ENCODE results near the gene BCOR.

BCOR gene

GRCh38 chrX:40097141-40097503 lies 636 bp downstream of the BCOR start:
- H3K9ac ChIP-seq (ENCODE audit: low read depth, low read length) = peak overlapping the region; percentile 64; the same call in 1 of the 2 replicates
- H3K36me3 ChIP-seq (ENCODE audit: insufficient read depth, low read length) = no peaks in the 10 kb centered on the region
- H3K4me1 ChIP-seq (ENCODE audit: insufficient read depth, low read length) = peaks cover 14% of the 10 kb centered on the region
- no peaks in the 10 kb centered on the region for H3K9me3 ChIP-seq (ENCODE audit: control insufficient read depth, insufficient read depth, low read length)

DNA sequence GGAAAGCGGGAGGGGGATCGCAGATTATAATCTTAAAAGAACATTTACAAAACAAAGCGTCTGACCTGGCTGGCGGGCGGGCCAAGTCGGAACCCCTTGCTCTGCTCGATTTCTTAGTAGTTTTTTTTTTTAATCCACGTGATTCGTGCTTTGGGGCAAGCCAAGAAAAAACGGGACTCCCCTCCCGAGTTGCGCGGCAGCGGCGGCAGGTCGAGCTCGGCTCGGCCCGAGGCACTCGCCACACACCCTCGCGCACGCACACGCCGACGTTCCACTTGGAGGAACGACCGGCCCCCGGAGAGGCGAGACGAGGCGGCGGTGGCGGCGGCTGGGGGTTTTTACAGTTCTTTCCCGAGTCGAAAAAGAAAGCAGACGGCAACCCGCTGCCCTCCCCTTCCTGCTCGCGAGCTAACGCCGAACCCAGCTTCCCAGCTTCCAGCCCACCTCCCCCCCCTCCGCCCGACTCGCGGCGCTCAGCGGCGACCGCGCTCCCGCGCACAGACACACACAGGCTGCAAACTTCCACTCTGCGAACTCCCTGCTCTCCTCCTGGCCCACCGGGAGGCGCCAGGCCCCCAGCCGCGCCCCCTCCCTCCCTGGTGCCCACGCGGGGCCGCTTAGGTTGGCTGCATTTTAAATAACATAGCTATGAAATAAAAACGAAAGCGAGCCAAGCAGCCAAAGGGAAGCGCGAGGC lies 1.2 kb downstream of the BCOR start:
- Histone ChIP-seq H3K4me1 (ENCODE audit: insufficient read depth, low read length) (peaks cover 12% of the 10 kb centered on the region), H3K9ac (ENCODE audit: low read depth, low read length) (peak overlapping the region; percentile 64), H3K36me3 (ENCODE audit: insufficient read depth, low read length) (no peaks in the 10 kb centered on the region), H3K9me3 (ENCODE audit: control insufficient read depth, insufficient read depth, low read length) (no peaks in the 10 kb centered on the region)

DNA sequence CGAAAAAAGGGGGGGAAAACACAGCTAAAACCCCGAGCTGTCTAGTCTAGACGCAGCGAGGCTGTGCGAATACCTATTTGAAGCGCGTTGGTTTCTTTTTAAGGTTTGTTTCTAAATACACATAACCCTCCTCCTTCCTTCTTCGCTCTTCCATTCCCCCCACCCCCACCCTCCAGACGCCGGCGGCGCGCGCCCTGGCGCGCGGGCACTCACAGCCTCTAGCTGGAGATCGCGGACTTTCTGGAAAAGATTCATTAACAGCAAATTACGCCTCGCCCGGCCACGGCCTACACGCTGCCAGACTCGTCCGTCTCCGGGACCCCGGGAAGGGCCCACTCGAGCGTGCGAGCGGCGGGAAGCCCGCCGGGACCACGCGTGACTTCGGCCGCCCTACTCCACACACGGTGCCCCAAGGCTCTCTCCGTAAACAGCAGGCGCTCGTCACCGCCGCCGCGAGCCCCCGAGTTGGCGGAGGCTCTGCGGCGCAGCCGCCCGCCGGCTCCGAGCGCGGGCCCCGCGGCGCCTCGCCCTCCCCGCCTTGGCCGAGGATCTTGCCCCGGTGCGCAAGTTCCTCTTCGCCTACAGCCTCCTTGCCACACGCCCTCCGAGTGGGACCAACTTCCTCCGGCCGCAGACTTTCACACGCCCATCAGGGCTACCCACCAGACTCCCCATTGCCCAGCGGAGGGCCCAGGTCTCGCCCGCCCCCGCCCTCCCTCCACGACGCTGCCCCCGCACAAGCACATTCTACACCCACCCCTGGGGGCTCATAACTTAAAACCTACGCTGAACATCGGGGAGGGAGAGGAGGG lies 2.0 kb downstream of the BCOR start:
- Histone ChIP-seq H3K9me3 (ENCODE audit: control insufficient read depth, insufficient read depth, low read length) (no peaks in the 10 kb centered on the region), H3K9ac (ENCODE audit: low read depth, low read length) (peak overlapping the region; percentile 64), H3K36me3 (ENCODE audit: insufficient read depth, low read length) (no peaks in the 10 kb centered on the region), H3K4me1 (ENCODE audit: insufficient read depth, low read length) (peaks cover 6% of the 10 kb centered on the region)

GRCh38 chrX:40094900-40095582 lies 2.7 kb downstream of the BCOR start:
- Histone ChIP-seq H3K9me3 (ENCODE audit: control insufficient read depth, insufficient read depth, low read length) (no peaks in the 10 kb centered on the region), H3K9ac (ENCODE audit: low read depth, low read length) (peak overlapping the region; percentile 64), H3K4me1 (ENCODE audit: insufficient read depth, low read length) (peaks cover 6% of the 10 kb centered on the region), H3K36me3 (ENCODE audit: insufficient read depth, low read length) (no peaks in the 10 kb centered on the region)

GRCh38 chrX:40094041-40094899 lies 3.5 kb downstream of the BCOR start:
- no peaks in the 10 kb centered on the region for H3K9me3 ChIP-seq (ENCODE audit: control insufficient read depth, insufficient read depth, low read length)
- H3K4me1 ChIP-seq (ENCODE audit: insufficient read depth, low read length) = peaks cover 11% of the 10 kb centered on the region
- no peaks in the 10 kb centered on the region for H3K36me3 ChIP-seq (ENCODE audit: insufficient read depth, low read length)
- peak overlapping the region; percentile 64 for H3K9ac ChIP-seq (ENCODE audit: low read depth, low read length)

- no peaks in the 10 kb centered on the region for H3K9me3 ChIP-seq (ENCODE audit: control insufficient read depth, insufficient read depth, low read length)
- H3K36me3 ChIP-seq (ENCODE audit: insufficient read depth, low read length) = no peaks in the 10 kb centered on the region
- H3K9ac ChIP-seq (ENCODE audit: low read depth, low read length) = peak overlapping the region; percentile 64
- peaks cover 17% of the 10 kb centered on the region for H3K4me1 ChIP-seq (ENCODE audit: insufficient read depth, low read length)
Observed at GRCh38 chrX:40093586-40093985, 4.2 kb downstream of the BCOR start.

GRCh38 chrX:40092808-40093435 lies 4.8 kb downstream of the BCOR start:
- Histone ChIP-seq H3K4me1 (ENCODE audit: insufficient read depth, low read length) (peaks cover 23% of the 10 kb centered on the region), H3K36me3 (ENCODE audit: insufficient read depth, low read length) (no peaks in the 10 kb centered on the region), H3K9me3 (ENCODE audit: control insufficient read depth, insufficient read depth, low read length) (no peaks in the 10 kb centered on the region), H3K9ac (ENCODE audit: low read depth, low read length) (peak overlapping the region; percentile 59; the same call in 1 of the 2 replicates)

DNA sequence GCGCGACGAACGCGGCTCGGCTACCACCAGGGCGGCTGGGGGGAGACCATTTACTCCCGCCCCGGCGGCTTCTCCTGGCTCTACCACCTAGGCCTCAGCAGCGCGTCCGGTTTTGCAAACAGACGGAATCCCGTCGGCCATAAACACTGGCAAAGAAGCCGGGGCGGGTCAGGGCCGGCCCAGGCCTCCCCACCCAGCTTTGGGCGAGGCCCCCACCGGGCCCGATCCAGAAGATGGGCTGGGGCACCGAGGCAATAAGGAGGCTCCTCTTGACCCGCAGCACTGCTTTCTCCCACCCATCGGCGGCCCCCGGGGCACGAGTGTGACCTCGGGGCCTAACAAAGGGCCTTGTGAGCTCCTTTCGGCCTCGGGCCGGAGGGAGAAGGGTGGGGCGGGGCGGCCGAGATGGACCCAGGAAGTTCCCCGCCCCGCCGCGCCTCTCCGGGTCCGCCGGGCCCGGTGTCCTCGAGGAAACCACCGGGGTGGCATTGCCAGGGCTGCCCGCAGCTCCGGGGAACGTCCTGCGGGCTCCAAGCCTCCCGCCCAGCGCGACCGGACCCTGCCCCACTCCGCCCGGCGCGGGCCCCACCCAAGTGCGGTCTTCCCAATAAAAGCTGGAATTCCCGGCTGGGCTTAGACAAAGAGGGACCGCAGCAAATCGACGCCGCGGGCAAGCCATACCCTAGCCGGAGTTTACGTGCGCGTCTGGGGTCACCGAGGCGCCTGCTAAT lies 5.9 kb downstream of the BCOR start:
- Histone ChIP-seq H3K9me3 (ENCODE audit: control insufficient read depth, insufficient read depth, low read length) (no peaks in the 10 kb centered on the region), H3K36me3 (ENCODE audit: insufficient read depth, low read length) (no peaks in the 10 kb centered on the region), H3K4me1 (ENCODE audit: insufficient read depth, low read length) (peaks cover 34% of the 10 kb centered on the region), H3K9ac (ENCODE audit: low read depth, low read length) (peak overlapping the region; percentile 59)

- Histone ChIP-seq H3K9me3 (ENCODE audit: control insufficient read depth, insufficient read depth, low read length) (no peaks in the 10 kb centered on the region), H3K9ac (ENCODE audit: low read depth, low read length) (peak overlapping the region; percentile 59), H3K4me1 (ENCODE audit: insufficient read depth, low read length) (peaks cover 42% of the 10 kb centered on the region), H3K36me3 (ENCODE audit: insufficient read depth, low read length) (no peaks in the 10 kb centered on the region)
Observed at GRCh38 chrX:40090961-40091360, 6.8 kb downstream of the BCOR start.

DNA sequence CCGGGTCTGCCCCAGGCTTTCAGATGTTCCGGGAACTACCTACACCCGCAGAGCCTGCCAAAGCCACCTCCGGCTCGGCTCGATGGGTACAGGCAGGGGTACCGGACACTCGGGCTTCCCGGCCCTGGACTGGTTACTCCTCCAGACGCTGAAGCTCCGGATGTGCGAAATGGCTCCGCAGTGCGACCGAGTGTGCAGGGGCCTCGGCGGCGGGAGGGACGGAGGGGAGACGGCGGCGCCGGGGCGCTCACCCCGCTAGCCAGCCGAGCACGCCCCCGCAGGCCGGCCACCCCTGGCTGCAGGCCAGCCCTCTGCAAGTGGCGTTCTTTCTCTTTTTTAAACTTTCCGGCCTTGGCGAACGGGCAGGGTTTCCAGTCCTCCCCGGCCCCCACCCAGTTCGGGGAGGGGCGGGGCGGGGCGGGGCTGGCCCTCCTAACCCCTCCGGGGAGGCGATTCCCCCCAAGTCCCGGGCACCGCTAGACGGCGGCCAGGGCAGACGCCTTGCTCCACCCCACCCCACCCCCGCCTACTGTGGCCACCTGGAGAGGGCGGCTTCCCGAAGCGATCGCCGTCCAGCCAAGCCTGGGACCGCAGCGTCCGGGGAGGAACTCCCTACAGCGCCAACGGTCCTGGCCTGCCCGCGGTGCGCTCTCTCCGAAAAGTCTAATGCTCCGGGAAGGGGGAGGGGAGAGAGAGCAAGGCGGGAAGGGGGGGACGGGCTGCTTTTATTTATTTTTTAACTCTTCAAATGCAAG lies 7.5 kb downstream of the BCOR start:
- Histone ChIP-seq H3K36me3 (ENCODE audit: insufficient read depth, low read length) (no peaks in the 10 kb centered on the region), H3K4me1 (ENCODE audit: insufficient read depth, low read length) (peaks cover 49% of the 10 kb centered on the region), H3K9me3 (ENCODE audit: control insufficient read depth, insufficient read depth, low read length) (no peaks in the 10 kb centered on the region), H3K9ac (ENCODE audit: low read depth, low read length) (peak overlapping the region; percentile 59)

- Histone ChIP-seq H3K36me3 (ENCODE audit: insufficient read depth, low read length) (no peaks in the 10 kb centered on the region), H3K9me3 (ENCODE audit: control insufficient read depth, insufficient read depth, low read length) (no peaks in the 10 kb centered on the region), H3K4me1 (ENCODE audit: insufficient read depth, low read length) (peaks cover 56% of the 10 kb centered on the region), H3K9ac (ENCODE audit: low read depth, low read length) (peak overlapping the region; percentile 59)
Observed at GRCh38 chrX:40088803-40089540, 8.8 kb downstream of the BCOR start.

DNA sequence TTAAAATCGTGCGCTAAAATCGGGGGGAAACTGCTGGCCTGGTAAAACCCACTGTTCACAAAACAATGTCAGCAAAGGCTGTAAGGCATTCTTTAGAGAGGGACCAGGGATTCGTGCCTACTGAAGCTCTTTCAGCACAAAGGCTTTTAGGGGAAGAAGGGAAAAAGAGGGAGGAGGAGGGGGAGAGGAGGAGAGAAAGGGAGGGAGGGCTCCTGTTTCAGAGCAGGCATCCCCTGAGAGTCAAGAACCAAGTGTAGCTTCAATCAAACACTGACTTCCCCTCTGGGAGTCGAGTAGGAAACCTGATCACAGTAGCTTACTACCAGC lies 9.5 kb downstream of the BCOR start:
- Histone ChIP-seq H3K9ac (ENCODE audit: low read depth, low read length) (peak overlapping the region; percentile 14; the same call in 1 of the 2 replicates), H3K4me1 (ENCODE audit: insufficient read depth, low read length) (peaks cover 50% of the 10 kb centered on the region), H3K9me3 (ENCODE audit: control insufficient read depth, insufficient read depth, low read length) (no peaks in the 10 kb centered on the region), H3K36me3 (ENCODE audit: insufficient read depth, low read length) (no peaks in the 10 kb centered on the region)

Measured in ES-I3 (cell line).